Endothelial cell of umbilical vein (primary cell): Measurements from ENCODE around the gene ADGRB2. TPM values are rescaled to one million over a fixed set of nuclear protein-coding genes. Genes with fewer than 3 reads are reported as not detected.

Experiments used
- BruUV-seq: library from RNA; stranded (reverse); fragments of 400-500 nt; replicated peaks from 2 replicates; lab custom pipeline; 2021; lab: Mats Ljungman, UMichigan
- CTCF ChIA-PET: fragments of 300-600, 350-600 bp; sonication (Branson Sonifier 250); formaldehyde crosslinking; loops from one replicate; lab custom pipeline; 2021; ENCODE audit warnings: antibody characterized with exemption, inconsistent platforms; lab: Charles Lee
- POLR2A ChIA-PET: fragments of 300-600, 350-600 bp; sonication (Branson Sonifier 250); formaldehyde crosslinking; loops from one replicate; lab custom pipeline; 2021; ENCODE audit warnings: antibody characterized with exemption, inconsistent platforms; lab: Charles Lee
- DNase-seq: peaks from one replicate; pipeline ENCODE4 v3.0.0-alpha.2; 2011; ENCODE audit warnings: low read depth, low spot score
- FAIRE-seq: peaks from 2 replicates; lab custom pipeline; 2011; peaks lifted over from hg19 to GRCh38; lab: Jason Lieb, UNC
- H2AFZ ChIP-seq: 2 replicates; pipeline ENCODE4 v1.6.0; 2012; ENCODE audit warnings: low read depth, low read length, control low read depth, inconsistent platforms
- H3K27ac ChIP-seq: 2 replicates; pipeline ENCODE4 v1.5.1; 2011; ENCODE audit warnings: low read depth, mild to moderate bottlenecking, control low read depth, low read length, moderate library complexity; ENCODE audit not compliant: insufficient read depth
- H3K27me3 ChIP-seq, 2 experiments: 2 replicates each; pipeline versions ENCODE4 v1.6.0 to v1.6.1; 2011; ENCODE audit warnings: low read length in 2 of 2, mixed read lengths in 1 of 2; ENCODE audit not compliant: control insufficient read depth in 2 of 2, insufficient read depth in 2 of 2
- H3K36me3 ChIP-seq, 2 experiments: 2 replicates in 1 of 2; 3 replicates in 1 of 2; pipeline ENCODE4 v1.5.1; 2011; ENCODE audit warnings: low read length in 2 of 2, mild to moderate bottlenecking in 1 of 2, moderate library complexity in 1 of 2; ENCODE audit not compliant: control insufficient read depth in 2 of 2, insufficient read depth in 2 of 2; ENCODE audit errors: extremely low read depth in 1 of 2
- H3K4me1 ChIP-seq: 3 replicates; pipeline ENCODE4 v1.5.1; 2011; ENCODE audit warnings: mild to moderate bottlenecking, low read length; ENCODE audit not compliant: control insufficient read depth, insufficient read depth; ENCODE audit errors: extremely low read depth
- H3K4me2 ChIP-seq: 2 replicates; pipeline ENCODE4 v1.6.1; 2011; ENCODE audit warnings: low read length, control low read depth, mixed read lengths; ENCODE audit not compliant: insufficient read depth
- H3K4me3 ChIP-seq, 3 experiments: fragments of 200-600 bp in 1 of 3; sonication (generic), shearing (Covaris generic) in 1 of 3; replicated peaks in 1 of 3; 2 replicates each; pipeline ENCODE4 v1.5.1; 2011 to 2016; ENCODE audit warnings: control low read depth in 3 of 3, low read length in 3 of 3, mild to moderate bottlenecking in 2 of 3, inconsistent platforms in 1 of 3, low read depth in 1 of 3, moderate library complexity in 1 of 3; ENCODE audit not compliant: insufficient read depth in 1 of 3
- H3K79me2 ChIP-seq: 2 replicates; pipeline ENCODE4 v1.6.0; 2012; ENCODE audit warnings: low read length, inconsistent platforms; ENCODE audit not compliant: control insufficient read depth, insufficient read depth
- H3K9ac ChIP-seq: replicated peaks from 2 replicates; pipeline ENCODE3; 2011; ENCODE audit warnings: low read length, control low read depth; ENCODE audit not compliant: insufficient read depth; ENCODE audit errors: extremely low read depth
- H3K9me1 ChIP-seq: replicated peaks from 3 replicates; pipeline ENCODE4 v1.6.0; 2011; ENCODE audit warnings: mild to moderate bottlenecking, low read length; ENCODE audit not compliant: control insufficient read depth, insufficient read depth; ENCODE audit errors: extremely low read depth
- H3K9me3 ChIP-seq: replicated peaks from 2 replicates; pipeline ENCODE4 v1.5.1; 2012; ENCODE audit warnings: low read length, inconsistent platforms; ENCODE audit not compliant: control insufficient read depth, insufficient read depth
- H4K20me1 ChIP-seq: replicated peaks from 2 replicates; pipeline ENCODE3; 2011; ENCODE audit warnings: mild to moderate bottlenecking, low read length; ENCODE audit not compliant: control insufficient read depth, insufficient read depth; ENCODE audit errors: extremely low read depth
- CTCF ChIP-seq, 2 donors: IDR thresholded peaks; 1 replicate in 1 of 2; 2 replicates in 1 of 2; pipeline ENCODE4 v1.5.1; 2011; ENCODE audit warnings: low read length in 2 of 2, mild to moderate bottlenecking in 2 of 2, moderate library complexity in 2 of 2, control low read depth in 1 of 2, inconsistent platforms in 1 of 2, low read depth in 1 of 2; ENCODE audit not compliant: insufficient read depth in 1 of 2; ENCODE audit errors: extremely low read depth in 1 of 2
- EZH2 ChIP-seq: IDR thresholded peaks from 2 replicates; pipeline ENCODE4 v1.6.1; 2012; ENCODE audit warnings: borderline replicate concordance, low read depth, mild to moderate bottlenecking, moderate library complexity, low read length, inconsistent platforms; ENCODE audit not compliant: severe bottlenecking
- FOS ChIP-seq: IDR thresholded peaks from 2 replicates; pipeline ENCODE4 v1.6.1; 2011; ENCODE audit warnings: mild to moderate bottlenecking, low read length, moderate library complexity, borderline replicate concordance; ENCODE audit not compliant: insufficient read depth
- GATA2 ChIP-seq: IDR thresholded peaks from 2 replicates; pipeline ENCODE4 v1.7.0; 2011; ENCODE audit warnings: low read depth, mild to moderate bottlenecking, moderate library complexity, mixed read lengths, low read length; ENCODE audit not compliant: insufficient read length, insufficient read depth
- JUN ChIP-seq: IDR thresholded peaks from 2 replicates; pipeline ENCODE4 v1.6.1; 2011; ENCODE audit warnings: borderline replicate concordance, low read depth; ENCODE audit not compliant: insufficient read length, insufficient read depth
- MAX ChIP-seq: IDR thresholded peaks from 2 replicates; pipeline ENCODE4 v1.6.1; 2011; ENCODE audit not compliant: insufficient read depth, insufficient read length
- MYC ChIP-seq: IDR thresholded peaks from one replicate; pipeline ENCODE4 v1.6.1; 2011; ENCODE audit warnings: mild to moderate bottlenecking, low read depth, low read length
- POLR2A ChIP-seq: IDR thresholded peaks from 2 replicates; pipeline ENCODE4 v1.6.1; 2012; ENCODE audit warnings: low read depth, mild to moderate bottlenecking, control low read depth, low read length
- POLR2AphosphoS5 ChIP-seq: IDR thresholded peaks from 2 replicates; pipeline ENCODE4 v1.6.1; 2012; ENCODE audit warnings: low read depth, mild to moderate bottlenecking, control low read depth, low read length, moderate library complexity; ENCODE audit not compliant: insufficient read depth
- dilution Hi-C: fragments of 300-500 bp; cut with MboI; formaldehyde crosslinking; loops from one replicate; pipeline ENCODE4 v1.15.0; 2019; ENCODE audit warnings: low sequenced_read_pairs; ENCODE audit not compliant: extremely low pct_ligation_motif_present
- intact Hi-C: fragments of 100-400 bp; cut with micrococcal nuclease; formaldehyde crosslinking; loops from one replicate; pipeline ENCODE4 v1.10.0; 2022
- polyA plus RNA-seq, 4 experiments: library from polyadenylated mRNA; depleted of rRNA in 3 of 4; stranded (reverse) in 3 of 4; unstranded in 1 of 4; fragments of >200 nt; gene quantifications; 2 replicates each; pipeline versions ENCODE4 v1.2.1 to v1.2.3, GENCODE V29; 2011 to 2012; ENCODE audit warnings: missing spikeins in 1 of 4
- total RNA-seq: library from RNA; stranded (reverse); gene quantifications from 2 replicates; pipeline ENCODE4 v1.2.3, GENCODE V29; 2021

The ADGRB2 gene
- total and polyA plus RNA-seq, 2 donors (not counting 3 experiments of a cell fraction or from before 2014, with no cell fraction given), result 1.3 to 1.5 TPM

- Histone ChIP-seq H3K4me3 (no peak overlapping the region), H3K4me1 (no peaks in the 10 kb centered on the region), H3K4me2 (no peak overlapping the region), H3K27ac (no peak overlapping the region), H3K9me1 (no peaks in the 10 kb centered on the region), H3K27me3 (no peaks in the 10 kb centered on the region), H3K9ac (no peak overlapping the region), H4K20me1 (no peaks in the 10 kb centered on the region), H3K79me2 (no peaks in the 10 kb centered on the region), H3K9me3 (no peaks in the 10 kb centered on the region), H2AFZ (no peak overlapping the region), H3K36me3 (no peaks in the 10 kb centered on the region)
- CTCF ChIA-PET, result interaction anchor here (2.4 kb wide), 1 partner anchor 155 kb away, joined by 11 read pairs; no protein-coding TSS in a partner anchor
- POLR2A ChIA-PET, result no interaction called here
- intact Hi-C loops (no loop called here), dilution Hi-C loops (no loop called here)
- no peak for FAIRE-seq
- BruUV-seq, result no TSS peak
- no peak for TF ChIP-seq FOS
- TF ChIP-seq CTCF (IDR thresholded peaks at IDR 0.05; ENCODE audit: extremely low read depth in 1 of 2, insufficient read depth in 1 of 2, low read depth in 1 of 2, low read length in 2 of 2), result no peak
- no peak for TF ChIP-seq GATA2
- TF ChIP-seq POLR2A, result no peak
- TF ChIP-seq JUN, result no peak
- TF ChIP-seq POLR2AphosphoS5, result no peak
- TF ChIP-seq MAX, result no peak
- TF ChIP-seq MYC, result no peak
- no peak for TF ChIP-seq EZH2
- no peak for DNase-seq
Observed at GRCh38 chr1:31809698-31810097, 45.6 kb upstream of the ADGRB2 start.
